T-helper 2 cell treated with Interferon-gamma antibody and Interleukin-4, amounts not matched to agents 5 μg/mL and 100 μg/mL, for 36 hours (primary cell): ENCODE data around the gene PARVA.

ENCODE experiments used
- DNase-seq: peaks from one replicate; pipeline ENCODE4 v3.0.0; 2021; ENCODE audit warnings: low spot score
- H3K27ac Mint-ChIP-seq: one replicate; pipeline ENCODE4 v1.8.0; 2021; ENCODE audit warnings: mild to moderate bottlenecking, mixed read lengths
- H3K27me3 Mint-ChIP-seq: one replicate; pipeline ENCODE4 v1.8.0; 2021; ENCODE audit warnings: low read depth, mixed read lengths
- H3K36me3 Mint-ChIP-seq: one replicate; pipeline ENCODE4 v1.8.0; 2021; ENCODE audit warnings: low read depth, mixed read lengths
- H3K4me1 Mint-ChIP-seq: one replicate; pipeline ENCODE4 v1.8.0; 2021; ENCODE audit warnings: low read depth, mixed read lengths
- H3K4me3 Mint-ChIP-seq: one replicate; pipeline ENCODE4 v1.8.0; 2022; ENCODE audit warnings: mild to moderate bottlenecking, moderate library complexity, mixed read lengths
- H3K9me3 Mint-ChIP-seq: one replicate; pipeline ENCODE4 v1.8.0; 2021; ENCODE audit warnings: mixed read lengths

Gene PARVA

GRCh38 chr11:12403122-12403996 lies 26.0 kb downstream of the PARVA start:
- Mint-ChIP-seq H3K36me3 (no peaks in the 10 kb centered on the region), H3K4me1 (no peaks in the 10 kb centered on the region)

GRCh38 chr11:12403997-12404350 lies 26.6 kb downstream of the PARVA start:
- H3K36me3 Mint-ChIP-seq: no peaks in the 10 kb centered on the region
- peaks cover 6% of the 10 kb centered on the region for H3K27me3 Mint-ChIP-seq
- H3K9me3 Mint-ChIP-seq: no peaks in the 10 kb centered on the region
- H3K4me3 Mint-ChIP-seq: no peak overlapping the region
- DNase-seq: no peak
- no peaks in the 10 kb centered on the region for H3K4me1 Mint-ChIP-seq
- H3K27ac Mint-ChIP-seq: no peak overlapping the region

More at GRCh38 chr11:12403122-12403996, 26.0 kb downstream of the PARVA start:
- H3K4me3 Mint-ChIP-seq: no peak overlapping the region
- H3K27me3 Mint-ChIP-seq: peaks cover 6% of the 10 kb centered on the region
- DNase-seq: no peak
- no peak overlapping the region for H3K27ac Mint-ChIP-seq
- H3K9me3 Mint-ChIP-seq: no peaks in the 10 kb centered on the region

GRCh38 chr11:12404436-12404835 lies 27.1 kb downstream of the PARVA start:
- H3K27me3 Mint-ChIP-seq: peaks cover 6% of the 10 kb centered on the region
- no peak overlapping the region for H3K27ac Mint-ChIP-seq
- H3K36me3 Mint-ChIP-seq: no peaks in the 10 kb centered on the region
- H3K4me1 Mint-ChIP-seq: no peaks in the 10 kb centered on the region
- no peaks in the 10 kb centered on the region for H3K9me3 Mint-ChIP-seq
- H3K4me3 Mint-ChIP-seq: no peak overlapping the region
- DNase-seq: no peak

DNA sequence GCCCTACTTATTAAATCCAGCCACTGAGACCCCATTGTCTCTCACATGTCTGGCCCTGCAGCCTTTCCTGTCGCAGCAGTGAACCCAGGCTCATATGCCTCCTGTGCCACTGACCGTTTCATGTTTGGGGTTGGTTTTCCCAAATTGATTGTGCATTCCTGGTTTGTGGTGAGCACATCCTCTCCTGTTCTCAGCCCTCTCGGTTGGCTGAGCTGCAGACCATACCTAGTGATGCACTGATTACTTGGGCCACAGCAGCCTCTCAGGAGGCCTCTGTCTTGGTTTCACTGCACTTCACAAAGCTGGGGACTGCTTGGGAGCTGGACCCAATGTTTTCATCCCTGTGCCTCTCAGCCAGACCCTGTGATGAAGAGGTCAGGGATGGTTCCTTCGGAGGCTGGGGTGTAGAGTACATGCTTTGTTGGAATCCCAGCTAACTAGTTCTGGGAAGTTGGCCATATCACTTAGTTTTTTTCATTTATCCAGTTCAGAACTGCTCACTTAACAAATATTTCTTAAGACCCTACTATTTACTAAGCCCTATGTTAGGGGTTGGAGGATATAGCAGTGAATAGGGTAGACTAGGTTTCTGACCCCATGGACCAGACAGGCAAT lies 30.9 kb downstream of the PARVA start:
- DNase-seq: no peak
- Mint-ChIP-seq H3K36me3 (no peaks in the 10 kb centered on the region), H3K4me3 (no peak overlapping the region), H3K4me1 (no peaks in the 10 kb centered on the region), H3K9me3 (no peaks in the 10 kb centered on the region), H3K27me3 (peaks cover 7% of the 10 kb centered on the region), H3K27ac (no peak overlapping the region)

DNA sequence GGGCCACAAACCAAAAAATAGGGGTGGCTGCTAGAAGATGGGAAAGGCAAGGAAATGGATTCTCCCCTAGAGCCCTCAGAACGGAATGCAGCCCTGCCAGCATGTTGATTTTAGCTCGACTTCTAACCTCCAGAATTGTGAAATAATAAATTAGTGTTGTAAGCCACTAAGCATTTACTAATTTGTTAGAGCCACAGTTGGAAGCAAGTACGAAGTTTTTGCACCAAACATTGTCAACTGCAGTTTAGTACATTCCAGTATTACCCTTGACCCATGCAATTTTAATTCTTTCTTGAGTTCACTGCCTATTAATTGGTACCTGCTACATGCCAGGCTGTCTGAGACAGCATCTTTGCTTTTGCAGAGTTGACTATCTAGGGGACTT lies 32.2 kb downstream of the PARVA start:
- Mint-ChIP-seq H3K9me3 (no peaks in the 10 kb centered on the region), H3K4me3 (no peak overlapping the region), H3K27me3 (peaks cover 9% of the 10 kb centered on the region), H3K36me3 (no peaks in the 10 kb centered on the region), H3K27ac (no peak overlapping the region), H3K4me1 (no peaks in the 10 kb centered on the region)
- no peak for DNase-seq

DNA sequence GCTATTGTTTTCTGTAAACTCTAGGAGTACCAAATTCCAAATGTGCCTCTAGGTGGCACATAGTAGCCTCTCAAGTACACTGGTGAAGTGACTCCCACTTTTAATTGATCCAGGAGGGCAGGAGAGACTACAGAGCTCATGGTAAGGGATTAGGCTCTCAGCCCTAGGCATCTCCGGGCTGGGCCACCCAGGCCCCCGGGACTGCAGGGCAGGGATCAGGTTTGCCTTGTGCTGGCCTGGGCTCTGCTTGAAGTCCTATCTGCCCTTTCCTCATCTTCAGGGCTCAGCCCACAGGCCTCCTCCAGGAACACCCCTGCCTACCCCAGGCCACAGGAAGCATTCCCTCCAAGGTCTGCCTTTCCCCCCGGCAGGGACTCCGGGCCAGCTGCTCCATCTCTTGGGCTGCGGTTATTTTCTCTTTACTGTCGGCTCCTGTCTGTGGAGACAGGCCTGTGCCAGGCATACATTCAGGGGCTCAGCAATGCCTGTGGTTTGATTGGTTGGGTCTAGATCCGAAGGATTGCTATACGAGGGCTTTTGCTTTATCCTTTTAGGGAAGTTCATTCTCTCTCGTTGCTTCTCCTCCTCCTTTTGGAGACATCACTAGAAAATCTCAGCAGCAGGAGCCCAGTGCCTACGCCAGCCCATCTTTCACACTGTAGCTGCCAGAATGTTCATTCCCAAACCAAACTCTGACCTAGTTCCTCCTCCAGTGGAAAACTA lies 32.8 kb downstream of the PARVA start:
- Mint-ChIP-seq H3K27me3 (peaks cover 9% of the 10 kb centered on the region), H3K4me1 (no peaks in the 10 kb centered on the region), H3K36me3 (no peaks in the 10 kb centered on the region), H3K27ac (no peak overlapping the region), H3K4me3 (no peak overlapping the region), H3K9me3 (no peaks in the 10 kb centered on the region)
- DNase-seq: no peak

- no peaks in the 10 kb centered on the region for H3K4me1 Mint-ChIP-seq
- peaks cover 10% of the 10 kb centered on the region for H3K27me3 Mint-ChIP-seq
- H3K36me3 Mint-ChIP-seq: no peaks in the 10 kb centered on the region
- DNase-seq: no peak
- H3K9me3 Mint-ChIP-seq: no peaks in the 10 kb centered on the region
- no peak overlapping the region for H3K4me3 Mint-ChIP-seq
- H3K27ac Mint-ChIP-seq: no peak overlapping the region
Observed at GRCh38 chr11:12411393-12411792, 34.0 kb downstream of the PARVA start.

GRCh38 chr11:12411806-12412727 lies 34.7 kb downstream of the PARVA start:
- Mint-ChIP-seq H3K9me3 (no peaks in the 10 kb centered on the region), H3K36me3 (no peaks in the 10 kb centered on the region), H3K4me1 (no peaks in the 10 kb centered on the region), H3K27ac (no peak overlapping the region), H3K27me3 (peaks cover 15% of the 10 kb centered on the region), H3K4me3 (no peak overlapping the region)
- DNase-seq: no peak

- Mint-ChIP-seq H3K27me3 (peaks cover 11% of the 10 kb centered on the region), H3K4me3 (no peak overlapping the region), H3K9me3 (no peaks in the 10 kb centered on the region), H3K4me1 (no peaks in the 10 kb centered on the region), H3K27ac (no peak overlapping the region), H3K36me3 (no peaks in the 10 kb centered on the region)
- no peak for DNase-seq
Observed at GRCh38 chr11:12413141-12414052, 36.0 kb downstream of the PARVA start.

DNA sequence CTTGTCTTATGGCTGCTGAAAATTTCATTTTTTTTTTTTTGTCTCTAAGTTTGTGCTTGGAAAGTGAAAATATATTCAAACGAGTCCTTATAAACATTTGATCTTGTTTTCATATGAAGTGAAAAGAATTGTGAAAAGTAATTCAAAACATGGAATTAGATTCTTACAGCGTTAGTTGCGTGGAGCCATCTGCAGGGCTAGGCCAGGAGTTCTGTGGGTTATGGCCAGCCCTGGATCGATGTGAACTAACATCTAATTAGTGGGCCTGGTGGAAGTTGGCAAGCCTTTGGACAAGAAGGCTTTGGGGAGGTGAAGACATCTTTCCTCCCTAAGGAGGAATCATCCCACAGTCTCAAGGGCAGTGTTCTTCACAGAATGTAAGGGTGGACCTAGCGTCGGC lies 37.2 kb downstream of the PARVA start:
- Mint-ChIP-seq H3K4me3 (no peak overlapping the region), H3K27ac (no peak overlapping the region), H3K27me3 (peaks cover 11% of the 10 kb centered on the region), H3K4me1 (no peaks in the 10 kb centered on the region), H3K36me3 (no peaks in the 10 kb centered on the region), H3K9me3 (no peaks in the 10 kb centered on the region)
- no peak for DNase-seq

- H3K4me1 Mint-ChIP-seq: no peaks in the 10 kb centered on the region
- H3K27me3 Mint-ChIP-seq: peaks cover 11% of the 10 kb centered on the region
- H3K27ac Mint-ChIP-seq: no peak overlapping the region
- no peak for DNase-seq
- H3K9me3 Mint-ChIP-seq: no peaks in the 10 kb centered on the region
- H3K4me3 Mint-ChIP-seq: no peak overlapping the region
- H3K36me3 Mint-ChIP-seq: no peaks in the 10 kb centered on the region
Observed at GRCh38 chr11:12415342-12415966, 38.1 kb downstream of the PARVA start.

GRCh38 chr11:12416552-12416951 lies 39.2 kb downstream of the PARVA start:
- Mint-ChIP-seq H3K4me3 (no peak overlapping the region), H3K36me3 (no peaks in the 10 kb centered on the region), H3K4me1 (no peaks in the 10 kb centered on the region), H3K9me3 (no peaks in the 10 kb centered on the region), H3K27me3 (peaks cover 12% of the 10 kb centered on the region), H3K27ac (no peak overlapping the region)
- no peak for DNase-seq
